Measurements from ENCODE around the gene KRTAP10-6. TPM values are rescaled to one million over a fixed set of nuclear protein-coding genes. Genes with fewer than 3 reads are reported as not detected.
"Not testable (repeated sequence)": the region's sequence is repeated elsewhere in the genome, so short reads cannot be mapped to it uniquely, and the experiment has no call there.

KRTAP10-6 gene
- total RNA-seq, 1 donor from 2014 or later: not detected

DNA sequence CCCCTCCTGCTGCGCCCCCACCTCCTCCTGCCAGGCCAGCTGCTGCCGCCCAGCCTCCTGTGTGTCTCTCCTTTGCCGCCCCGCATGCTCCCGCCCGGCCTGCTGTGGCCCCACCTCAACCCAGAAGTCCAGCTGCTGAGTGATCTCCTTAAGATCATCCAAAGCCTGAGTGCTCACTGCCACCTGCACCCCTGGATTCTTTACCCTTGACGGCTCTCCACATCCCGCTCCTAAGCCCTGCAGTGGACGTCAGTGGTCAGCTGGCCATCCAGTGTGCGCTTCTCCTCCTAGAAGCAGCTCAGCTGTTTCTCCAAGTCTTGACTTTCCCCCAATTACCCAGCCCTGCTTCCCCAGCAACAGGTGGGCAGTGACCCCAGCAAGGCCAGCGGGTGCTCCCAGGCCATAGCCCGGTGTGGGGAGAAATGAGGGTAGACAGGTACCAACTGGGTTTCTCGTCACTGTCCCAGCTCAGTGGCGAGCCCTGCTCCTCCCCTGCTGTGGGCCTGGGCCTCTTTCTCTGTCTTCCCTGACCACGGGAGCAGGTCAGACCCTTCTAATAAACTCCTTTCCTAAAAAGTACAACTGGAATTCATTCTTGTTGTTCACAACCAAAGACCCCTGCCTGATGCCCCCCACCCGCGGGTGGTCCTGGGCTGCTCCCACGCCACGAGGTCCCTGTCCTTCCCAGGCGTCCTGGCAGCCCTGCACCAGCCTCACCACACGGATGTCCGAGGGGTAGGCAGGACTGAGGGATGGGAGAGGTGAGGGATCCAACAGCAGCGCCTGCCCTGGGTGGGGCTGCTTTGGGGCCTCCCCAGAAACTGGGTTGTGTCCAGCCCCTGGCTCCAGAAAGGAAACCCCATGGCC, 9.5 kb upstream of the KRTAP10-6 start:
- DNase-seq (ENCODE audit: low spot score): no peak
- intact Hi-C loops (cut with DNase I): no loop called here
- ATAC-seq: no peak

DNA sequence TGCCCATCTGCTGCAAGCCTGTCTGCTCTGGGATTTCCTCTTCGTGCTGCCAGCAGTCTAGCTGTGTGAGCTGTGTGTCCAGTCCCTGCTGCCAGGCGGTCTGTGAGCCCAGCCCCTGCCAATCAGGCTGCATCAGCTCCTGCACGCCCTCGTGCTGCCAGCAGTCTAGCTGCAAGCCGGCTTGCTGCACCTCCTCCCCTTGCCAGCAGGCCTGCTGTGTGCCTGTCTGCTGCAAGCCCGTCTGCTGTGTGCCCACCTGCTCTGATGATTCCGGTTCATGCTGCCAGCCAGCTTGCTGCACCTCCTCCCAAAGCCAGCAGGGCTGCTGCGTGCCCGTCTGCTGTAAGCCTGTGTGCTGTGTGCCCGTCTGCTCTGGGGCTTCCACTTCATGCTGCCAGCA, 8.8 kb upstream of the KRTAP10-6 start:
- intact Hi-C loops (cut with DNase I); ATAC-seq; DNase-seq (ENCODE audit: low spot score): not testable (repeated sequence)

DNA sequence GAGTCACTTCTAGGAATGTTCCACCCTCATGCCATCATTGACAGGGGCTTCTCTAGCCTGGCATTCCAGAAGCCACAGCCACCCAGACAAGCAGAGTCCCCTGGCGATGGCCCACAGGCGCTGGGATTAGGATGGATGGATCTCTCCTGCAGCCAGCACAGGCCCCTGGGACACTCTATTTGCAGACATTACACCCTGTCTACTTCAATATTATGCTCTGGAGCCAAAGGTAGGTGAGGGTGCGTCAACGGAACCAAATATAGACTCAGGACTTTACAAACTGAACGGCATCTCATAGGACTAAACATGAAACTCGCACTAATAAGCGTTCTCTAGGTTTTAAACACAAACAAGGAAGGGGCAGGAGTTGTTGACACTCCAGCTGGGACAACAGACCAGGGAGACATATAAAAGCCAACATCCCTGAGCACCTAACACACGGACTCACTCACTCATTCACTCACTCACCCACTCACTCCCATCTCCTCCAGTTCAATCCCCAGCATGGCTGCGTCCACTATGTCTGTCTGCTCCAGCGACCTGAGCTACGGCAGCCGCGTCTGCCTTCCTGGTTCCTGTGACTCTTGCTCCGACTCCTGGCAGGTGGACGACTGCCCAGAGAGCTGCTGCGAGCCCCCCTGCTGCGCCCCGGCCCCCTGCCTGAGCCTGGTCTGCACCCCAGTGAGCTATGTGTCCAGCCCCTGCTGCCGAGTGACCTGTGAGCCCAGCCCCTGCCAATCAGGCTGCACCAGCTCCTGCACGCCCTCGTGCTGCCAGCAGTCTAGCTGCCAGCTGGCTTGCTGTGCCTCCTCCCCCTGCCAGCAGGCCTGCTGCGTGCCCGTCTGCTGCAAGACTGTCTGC, 8.0 kb upstream of the KRTAP10-6 start, which contains the start of gene KRTAP10-7:
KRTAP10-7 (plus strand) TSS at position 480 of the 861 bp plus-strand sequence; CDS start at position 505, 25 bp downstream.
- DNase-seq (ENCODE audit: low spot score); ATAC-seq; intact Hi-C loops (cut with DNase I): not testable (repeated sequence)

DNA sequence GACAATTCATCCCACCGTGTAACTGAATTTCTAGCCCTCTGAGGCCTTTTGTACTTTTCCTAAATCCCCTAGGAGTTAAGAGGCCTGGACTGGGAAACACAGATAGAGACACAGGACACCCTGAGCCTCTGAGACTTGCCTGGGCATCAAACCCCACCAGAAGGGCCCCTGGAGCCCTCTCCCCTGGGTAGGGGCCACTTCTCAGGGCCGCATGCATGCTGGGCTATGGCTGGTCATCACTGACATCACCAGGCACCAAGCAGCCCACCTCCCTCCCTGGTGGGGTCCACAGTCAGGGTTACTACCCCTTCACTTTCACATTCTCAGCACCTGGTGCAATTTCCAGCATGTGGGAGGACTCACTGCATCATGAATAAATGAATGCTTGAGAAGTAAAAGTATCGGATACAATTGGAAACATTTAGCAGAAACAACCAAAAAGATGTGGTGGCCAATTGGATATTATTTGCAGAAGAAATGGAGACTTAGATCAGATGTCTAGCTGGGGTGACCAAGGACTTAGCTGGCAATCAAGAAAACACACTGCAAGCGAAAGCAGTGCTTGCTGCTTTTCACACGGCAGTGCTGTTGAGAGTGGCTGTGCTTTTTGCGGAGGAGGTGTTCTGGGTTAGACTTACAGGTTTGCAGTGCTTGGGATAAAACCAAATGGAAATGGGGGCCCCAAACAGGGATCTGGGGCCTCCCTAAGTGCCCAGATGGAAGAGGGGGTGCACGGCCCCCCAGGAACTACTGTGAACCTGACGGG, 7.1 kb upstream of the KRTAP10-6 start:
- ATAC-seq: no peak
- no peak for DNase-seq (ENCODE audit: low spot score)
- intact Hi-C loops (cut with DNase I): no loop called here

DNA sequence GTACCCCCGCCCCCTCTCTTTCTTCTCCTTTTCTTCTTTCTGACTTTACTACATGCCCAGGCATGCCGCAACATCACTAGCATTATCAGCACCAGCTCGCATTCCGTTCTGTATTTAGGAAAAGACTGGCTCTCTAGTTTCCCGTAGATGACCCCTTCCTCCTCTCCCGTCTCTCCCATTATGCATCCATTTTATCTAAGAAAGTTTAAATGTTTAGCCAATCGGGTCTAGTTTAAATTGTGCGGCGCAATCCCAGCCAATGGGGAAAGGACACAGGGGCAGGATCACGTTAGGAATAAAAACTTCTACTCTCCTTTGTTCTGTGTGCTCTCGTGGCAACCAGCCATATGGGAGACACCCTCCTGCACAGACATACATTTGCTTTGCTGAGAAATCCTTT, 5.8 kb upstream of the KRTAP10-6 start:
- ATAC-seq (no peak), DNase-seq (ENCODE audit: low spot score) (no peak)
- intact Hi-C loops (cut with DNase I): no loop called here

DNA sequence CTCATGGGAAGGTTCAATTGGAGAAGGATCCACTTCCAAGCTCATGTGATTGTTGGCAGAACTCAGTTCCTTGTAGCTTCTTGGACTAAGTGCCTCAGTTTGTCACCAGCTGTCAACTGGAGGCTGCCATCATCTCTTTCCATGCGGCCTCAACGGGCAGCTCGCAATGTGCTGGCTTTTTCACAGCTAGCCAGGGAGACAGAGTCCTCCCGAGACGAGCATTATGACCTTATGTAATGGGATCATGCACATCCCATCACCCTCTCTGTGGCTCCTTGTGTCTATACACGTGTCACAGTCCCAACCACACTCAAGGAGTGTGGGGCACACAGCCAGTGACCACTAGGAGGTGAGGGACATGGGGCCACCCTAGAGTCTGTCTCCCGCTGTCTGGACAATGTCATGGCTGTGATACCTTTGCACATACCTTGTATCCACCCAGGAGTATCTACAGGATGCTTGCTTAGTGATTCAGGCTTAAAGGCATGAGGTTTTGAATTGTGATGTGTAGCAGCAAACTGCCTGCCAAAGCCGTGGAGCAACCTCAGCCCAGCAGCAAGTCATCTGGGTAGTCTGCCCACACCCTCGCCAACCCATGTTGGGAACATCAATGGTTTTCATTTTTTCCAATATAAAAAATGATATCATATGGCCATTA, 3.9 kb upstream of the KRTAP10-6 start:
- intact Hi-C loops (cut with DNase I): no loop called here
- ATAC-seq (no peak), DNase-seq (ENCODE audit: low spot score) (no peak)

DNA sequence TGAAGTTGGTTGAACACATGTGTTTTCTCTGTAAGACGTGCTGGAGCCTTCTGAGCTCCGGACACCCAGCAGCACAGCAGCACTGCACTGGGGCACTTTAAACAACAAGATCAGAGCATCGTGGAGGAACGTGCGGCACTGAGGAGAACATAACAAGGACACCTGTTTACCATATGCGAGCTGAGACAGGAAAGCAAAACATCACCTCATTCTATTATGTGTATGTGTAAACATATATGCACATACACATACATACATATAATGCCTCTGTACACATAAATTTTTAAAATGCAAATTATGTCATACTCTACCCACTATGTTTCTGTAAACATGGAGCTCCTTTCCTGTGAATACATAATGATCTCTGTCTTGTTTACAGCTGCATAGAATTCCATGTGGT, 3.2 kb upstream of the KRTAP10-6 start:
- DNase-seq (ENCODE audit: low spot score): no peak
- no peak for ATAC-seq
- intact Hi-C loops (cut with DNase I): no loop called here

DNA sequence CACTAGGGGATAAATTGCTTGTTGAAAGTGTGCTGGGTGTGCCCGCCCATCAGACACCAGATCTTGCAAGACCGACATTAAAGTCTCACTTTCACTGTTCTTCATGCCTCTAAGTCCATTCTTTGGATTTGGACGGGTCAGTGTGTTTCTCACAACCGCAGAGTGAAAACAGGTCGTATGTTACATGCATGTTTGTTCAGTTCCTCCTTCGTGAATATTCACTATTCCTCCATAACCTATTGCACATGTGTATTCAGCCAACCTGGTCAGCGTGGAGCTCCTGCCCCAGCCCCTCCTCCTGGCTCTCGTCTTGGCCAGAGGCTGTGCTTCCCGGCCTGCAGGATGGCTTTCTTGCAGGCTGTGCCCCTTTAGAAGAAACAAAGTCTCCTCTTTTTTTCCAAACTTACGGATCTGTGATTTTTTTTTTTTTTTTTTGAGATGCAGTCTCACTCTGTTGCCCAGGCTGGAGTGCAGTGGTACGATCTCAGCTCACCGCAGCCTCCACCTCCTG, 2.2 kb upstream of the KRTAP10-6 start:
- ATAC-seq: no peak
- DNase-seq (ENCODE audit: low spot score): no peak
- intact Hi-C loops (cut with DNase I): no loop called here

DNA sequence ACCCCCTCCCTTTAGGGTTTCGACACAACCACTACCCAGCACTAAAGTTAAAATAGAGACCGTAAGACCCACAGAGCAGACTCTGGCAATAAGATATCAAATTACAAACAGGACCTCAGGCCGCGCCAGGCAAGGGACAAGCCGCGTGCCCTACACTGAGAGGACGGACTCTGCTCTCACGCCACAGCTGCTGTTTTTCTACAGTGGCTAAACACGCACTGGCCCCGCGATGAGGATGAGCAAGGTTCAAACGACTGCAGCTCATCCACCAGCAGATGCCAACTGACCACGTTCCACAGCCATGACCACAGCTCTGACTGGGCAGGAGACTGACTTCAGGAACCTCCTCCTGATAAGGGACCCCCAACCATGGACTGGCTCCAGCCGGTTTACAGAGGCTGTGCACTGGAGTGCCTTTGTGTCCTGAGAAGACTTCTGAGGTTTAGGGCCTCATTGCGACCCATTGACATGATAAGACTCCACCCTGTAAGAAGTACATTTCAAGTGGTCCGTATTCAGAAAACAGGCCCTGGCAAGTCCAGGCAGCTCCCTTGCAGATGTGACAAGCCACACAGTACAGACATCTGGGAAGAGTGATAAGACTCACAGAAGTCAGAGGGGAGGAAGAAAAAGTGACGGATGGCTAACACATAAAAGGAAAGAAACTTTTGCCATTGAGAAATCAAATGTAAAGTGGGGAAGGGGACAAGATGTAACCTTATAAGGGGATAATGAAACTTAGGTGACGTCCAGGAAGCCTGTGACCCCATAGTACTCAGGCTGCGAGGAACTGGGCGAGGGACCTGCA, 1.5 kb upstream of the KRTAP10-6 start:
- intact Hi-C loops (cut with DNase I): no loop called here
- ATAC-seq (no peak), DNase-seq (ENCODE audit: low spot score) (no peak)

DNA sequence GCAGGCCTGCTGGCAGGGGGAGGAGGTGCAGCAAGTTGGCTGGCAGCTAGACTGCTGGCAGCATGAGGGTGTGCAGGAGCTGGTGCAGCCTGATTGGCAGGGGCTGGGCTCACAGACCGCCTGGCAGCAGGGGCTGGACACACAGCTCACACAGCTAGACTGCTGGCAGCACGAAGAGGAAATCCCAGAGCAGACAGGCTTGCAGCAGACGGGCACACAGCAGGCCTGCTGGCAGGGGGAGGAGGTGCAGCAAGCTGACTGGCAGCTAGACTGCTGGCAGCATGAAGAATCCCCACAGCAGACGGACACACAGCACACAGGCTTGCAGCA, 539 bp downstream of the KRTAP10-6 start:
- not testable (repeated sequence) for ATAC-seq

DNA sequence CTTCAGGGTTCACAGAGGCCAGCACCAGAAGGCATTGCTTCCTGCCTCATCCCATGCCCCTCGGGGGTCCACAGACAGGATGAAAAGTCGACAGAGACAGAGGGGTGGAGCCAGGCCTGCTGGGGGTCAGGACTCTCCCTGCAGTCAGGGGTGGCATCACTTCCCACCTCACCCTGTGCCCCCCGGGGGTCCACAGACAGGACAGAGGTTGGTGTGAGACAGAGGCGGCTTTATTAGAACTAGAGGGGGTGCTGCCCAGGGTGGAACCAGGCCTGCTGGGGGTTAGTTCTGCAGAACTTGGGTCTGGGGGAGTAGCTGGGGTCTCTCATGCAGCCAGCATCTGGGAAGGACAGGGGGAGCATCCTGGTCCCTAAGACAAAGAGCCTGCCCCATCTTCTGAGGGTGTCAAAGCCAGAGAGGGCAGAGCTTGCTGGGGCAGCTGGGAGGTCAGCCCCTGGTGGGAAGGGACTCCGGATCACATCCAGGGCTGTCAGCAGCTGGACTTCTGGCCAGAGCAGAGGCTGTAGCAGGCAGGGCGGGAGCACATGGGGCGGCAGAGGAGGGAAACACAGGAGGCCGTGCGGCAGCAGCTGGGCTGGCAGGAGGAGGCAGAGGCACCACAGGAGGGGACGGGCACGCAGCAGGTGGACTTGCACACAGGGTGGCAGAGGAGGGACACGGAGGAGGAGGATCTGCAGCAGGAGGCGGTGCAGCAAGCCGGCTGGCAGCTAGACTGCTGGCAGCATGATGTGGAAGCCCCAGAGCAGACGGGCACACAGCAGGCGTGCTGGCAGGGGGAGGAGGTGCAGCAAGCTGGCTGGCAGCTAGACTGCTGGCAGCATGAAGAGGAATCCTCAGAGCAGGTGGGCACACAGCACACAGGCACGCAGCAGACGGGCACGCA, 1.2 kb downstream of the KRTAP10-6 start:
- DNase-seq (ENCODE audit: low spot score); intact Hi-C loops (cut with DNase I); ATAC-seq: not testable (repeated sequence)

More for the DNA sequence above, 539 bp downstream of the KRTAP10-6 start:
- intact Hi-C loops (cut with DNase I); DNase-seq (ENCODE audit: low spot score): not testable (repeated sequence)

DNA sequence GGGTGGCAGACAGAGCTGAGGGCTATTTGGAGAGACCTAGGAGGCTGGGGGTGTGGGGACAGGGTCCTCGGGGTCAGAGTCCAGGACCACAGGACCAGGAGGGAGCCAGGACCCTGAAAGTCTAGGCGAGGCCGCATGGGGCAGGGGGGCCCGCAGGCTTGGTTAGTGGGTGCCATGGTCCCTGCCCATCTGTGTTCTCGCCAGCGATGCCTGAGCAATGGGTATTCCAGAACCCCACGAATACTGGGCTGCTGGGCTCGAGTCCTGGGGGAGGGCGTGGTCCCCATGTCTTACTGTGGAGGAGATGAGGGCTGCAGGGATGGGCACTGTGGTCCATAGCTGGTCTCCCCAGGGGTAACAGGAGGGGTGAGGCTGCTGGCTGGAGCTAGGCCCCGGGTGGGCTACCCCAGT, 2.0 kb downstream of the KRTAP10-6 start:
- DNase-seq (ENCODE audit: low spot score) (no peak), ATAC-seq (no peak)
- intact Hi-C loops (cut with DNase I): no loop called here

DNA sequence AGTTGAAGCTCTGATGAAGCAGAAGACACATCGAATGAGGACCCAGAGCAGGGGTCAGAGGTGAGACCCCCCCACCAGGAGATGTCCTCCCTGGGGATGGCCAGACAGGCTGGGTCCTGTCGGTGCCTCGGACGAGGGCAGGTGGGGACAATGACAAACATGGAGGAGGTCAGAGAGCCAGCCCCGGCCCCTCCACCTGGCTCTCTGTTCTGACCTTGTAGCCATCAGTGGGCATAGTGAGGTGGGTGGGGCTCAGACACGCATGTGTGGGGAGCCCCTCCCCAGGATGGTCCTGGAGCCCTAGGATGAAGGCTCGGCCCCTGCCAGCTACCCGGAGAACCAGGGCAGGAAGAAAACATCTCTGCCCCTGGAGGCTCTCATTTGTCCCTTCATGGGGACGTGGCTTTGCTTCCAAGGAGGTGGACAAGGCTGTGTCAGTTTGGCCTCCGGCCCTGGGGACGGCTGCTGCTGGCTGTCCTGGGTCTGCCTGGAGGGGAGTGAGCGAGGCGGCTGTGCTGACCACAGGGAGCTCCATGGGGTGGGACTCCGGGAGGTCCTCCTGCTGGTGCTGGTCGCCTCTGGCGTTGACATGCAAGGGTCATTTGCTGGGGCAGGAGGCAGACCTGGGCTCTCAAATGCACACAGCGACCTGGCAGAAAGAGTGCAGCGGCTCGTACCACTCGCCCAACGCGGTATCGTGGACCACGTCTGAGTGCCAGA, 2.6 kb downstream of the KRTAP10-6 start:
- DNase-seq (ENCODE audit: low spot score): no peak
- no peak for ATAC-seq
- intact Hi-C loops (cut with DNase I): no loop called here

DNA sequence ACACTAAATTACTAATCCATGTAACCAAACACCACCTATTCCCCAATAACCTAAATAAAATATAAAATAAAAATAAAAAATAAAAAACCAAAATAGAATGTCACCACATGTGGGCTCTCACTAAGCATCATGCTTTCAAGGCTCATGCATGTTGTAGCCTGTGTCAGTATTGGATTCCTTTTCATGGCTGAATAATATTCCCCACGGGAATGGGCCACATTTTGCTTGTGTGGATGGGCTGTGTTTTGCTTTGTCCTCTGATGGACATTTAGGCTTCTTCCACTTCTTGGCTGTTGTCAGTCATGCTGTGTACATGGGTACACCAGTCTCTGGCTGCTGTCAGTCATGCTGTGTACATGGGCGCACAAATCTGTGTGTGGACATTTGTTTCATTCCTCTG, 3.2 kb downstream of the KRTAP10-6 start:
- intact Hi-C loops (cut with DNase I): no loop called here
- ATAC-seq (no peak), DNase-seq (ENCODE audit: low spot score) (no peak)

DNA sequence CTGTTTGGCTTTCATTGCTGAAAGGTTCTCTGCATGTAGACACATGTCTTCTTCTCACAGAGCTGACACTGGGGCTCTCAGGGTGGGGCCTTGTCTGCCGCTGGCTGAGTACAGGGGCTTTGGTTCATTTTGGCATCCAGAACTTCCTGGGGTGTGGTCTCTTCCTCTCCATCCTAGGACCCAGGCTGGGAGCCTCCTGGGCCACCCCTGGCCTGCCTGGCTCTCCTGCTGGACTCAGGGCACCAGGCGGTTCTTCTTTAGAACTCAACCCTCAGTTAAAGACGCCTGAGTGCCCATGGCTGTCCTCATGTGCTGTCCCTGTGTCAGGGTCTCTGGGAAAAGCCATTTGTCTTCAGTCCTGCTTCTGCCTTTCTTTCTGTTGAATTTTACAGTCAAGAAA, 6.4 kb downstream of the KRTAP10-6 start:
- DNase-seq (ENCODE audit: low spot score) (no peak), ATAC-seq (no peak)
- intact Hi-C loops (cut with DNase I): no loop called here

DNA sequence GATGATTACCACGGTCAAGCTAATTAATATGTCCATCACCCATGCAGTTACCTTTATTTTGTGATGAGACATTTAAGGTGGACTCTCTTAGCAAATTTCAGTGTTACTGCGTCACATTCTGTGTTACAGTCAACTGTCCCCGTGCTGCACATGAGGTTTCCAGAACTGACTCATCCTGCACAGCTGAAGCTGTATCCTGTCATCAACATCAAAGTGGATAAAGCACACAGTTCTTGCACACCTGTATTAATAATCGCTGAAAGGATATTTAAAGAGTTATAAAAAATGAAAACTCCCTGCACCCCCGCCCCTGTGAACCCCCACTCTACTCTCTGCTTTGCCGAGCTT, 8.5 kb downstream of the KRTAP10-6 start:
- intact Hi-C loops (cut with DNase I): no loop called here
- no peak for ATAC-seq

More for the DNA sequence above, 8.5 kb downstream of the KRTAP10-6 start:
- no peak for DNase-seq (ENCODE audit: low spot score)

Measured in sciatic nerve (tissue), 2 donors.